Right lobe of liver (tissue), 4 donors: ENCODE results near the gene TBC1D19.

ENCODE experiments used
- POLR2A ChIP-seq: fragments of 450-650 bp; IDR thresholded peaks from one replicate; pipeline ENCODE4 v1.6.1; 2017; ENCODE audit warnings: antibody characterized with exemption, mild to moderate bottlenecking
- TF ChIP-seq, protein P1 (sequence below), 4 donors: fragments of 200-600 bp in 3 of 4; fragments of 450-650 bp in 1 of 4; IDR thresholded peaks; one replicate each; pipeline versions ENCODE4 v1.5.1 to v1.8.0; 2016 to 2022; ENCODE audit warnings: antibody characterized with exemption in 4 of 4, mild to moderate bottlenecking in 2 of 4
- donor health status: DM: no; HTN: no; CAD: no.
- donor health status: DM: no; HTN: no; CAD: no.
- donor health status: DM: no; HTN: yes; CAD: no.

DNA sequence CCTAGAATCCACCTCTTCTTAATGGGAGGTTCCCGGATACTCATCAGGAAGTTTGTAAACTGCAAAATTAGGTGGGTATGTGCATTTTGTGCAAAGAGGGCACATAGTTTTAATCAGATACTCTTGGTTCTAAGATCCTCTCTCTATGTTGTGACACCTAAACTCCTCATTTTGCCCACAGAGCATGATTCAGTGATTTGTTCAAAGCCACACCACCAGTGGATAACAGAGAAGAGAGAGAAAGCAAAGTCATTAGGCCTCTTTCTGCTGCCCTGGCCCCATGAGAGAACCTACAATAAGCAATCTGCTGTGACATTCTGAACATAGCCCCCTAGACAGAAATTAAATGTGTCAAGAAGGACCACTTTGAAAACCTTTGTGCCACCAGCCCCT lies 204.5 kb downstream of the TBC1D19 start:
- TF ChIP-seq POLR2A, result no peak
- TF ChIP-seq, protein P1, sequence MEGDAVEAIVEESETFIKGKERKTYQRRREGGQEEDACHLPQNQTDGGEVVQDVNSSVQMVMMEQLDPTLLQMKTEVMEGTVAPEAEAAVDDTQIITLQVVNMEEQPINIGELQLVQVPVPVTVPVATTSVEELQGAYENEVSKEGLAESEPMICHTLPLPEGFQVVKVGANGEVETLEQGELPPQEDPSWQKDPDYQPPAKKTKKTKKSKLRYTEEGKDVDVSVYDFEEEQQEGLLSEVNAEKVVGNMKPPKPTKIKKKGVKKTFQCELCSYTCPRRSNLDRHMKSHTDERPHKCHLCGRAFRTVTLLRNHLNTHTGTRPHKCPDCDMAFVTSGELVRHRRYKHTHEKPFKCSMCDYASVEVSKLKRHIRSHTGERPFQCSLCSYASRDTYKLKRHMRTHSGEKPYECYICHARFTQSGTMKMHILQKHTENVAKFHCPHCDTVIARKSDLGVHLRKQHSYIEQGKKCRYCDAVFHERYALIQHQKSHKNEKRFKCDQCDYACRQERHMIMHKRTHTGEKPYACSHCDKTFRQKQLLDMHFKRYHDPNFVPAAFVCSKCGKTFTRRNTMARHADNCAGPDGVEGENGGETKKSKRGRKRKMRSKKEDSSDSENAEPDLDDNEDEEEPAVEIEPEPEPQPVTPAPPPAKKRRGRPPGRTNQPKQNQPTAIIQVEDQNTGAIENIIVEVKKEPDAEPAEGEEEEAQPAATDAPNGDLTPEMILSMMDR (IDR thresholded peaks at IDR 0.05), result no peak
